Measurements from ENCODE around the gene TYSND1. TPM values are rescaled to one million over a fixed set of nuclear protein-coding genes. Genes with fewer than 3 reads are reported as not detected.

TYSND1 gene
- polyA plus RNA-seq, 1 experiment: 2.7 TPM

- DNase-seq (ENCODE audit: low read depth, low spot score): no peak
- ChIA-PET POLR2A (no interaction called here), CTCF (interaction anchor here (1.2 kb wide), 1 partner anchor 24 kb away, joined by 6 read pairs; the partner anchor contains the start of gene TYSND1)
- H3K27ac ChIP-seq (ENCODE audit: low read depth, low read length): no peak overlapping the region
- H3K4me3 ChIP-seq (ENCODE audit: low read depth, low read length): no peak overlapping the region
- H3K9me3 ChIP-seq (ENCODE audit: control insufficient read depth, insufficient read depth, low read length): no peaks in the 10 kb centered on the region; the same call in 1 of the 2 replicates
- no peak for TF ChIP-seq CTCF (IDR thresholded peaks at IDR 0.05; ENCODE audit: low read depth, low read length)
- no peaks in the 10 kb centered on the region for H3K27me3 ChIP-seq (ENCODE audit: control insufficient read depth, insufficient read depth, low read length)
Measured at GRCh38 chr10:70122742-70123141, 23.8 kb downstream of the TYSND1 start.

- H3K27me3 ChIP-seq (ENCODE audit: control insufficient read depth, insufficient read depth, low read length): no peaks in the 10 kb centered on the region
- CTCF ChIA-PET: no interaction called here
Measured at GRCh38 chr10:70121281-70121949, 25.1 kb downstream of the TYSND1 start.

GRCh38 chr10:70120417-70120816 is 26.1 kb downstream of the TYSND1 start:
- ChIA-PET POLR2A (no interaction called here), CTCF (no interaction called here)
- TF ChIP-seq CTCF (IDR thresholded peaks at IDR 0.05; ENCODE audit: low read depth, low read length): no peak
- no peaks in the 10 kb centered on the region for H3K27me3 ChIP-seq (ENCODE audit: control insufficient read depth, insufficient read depth, low read length)
- no peak overlapping the region for H3K27ac ChIP-seq (ENCODE audit: low read depth, low read length)
- no peak overlapping the region for H3K4me3 ChIP-seq (ENCODE audit: low read depth, low read length)
- DNase-seq (ENCODE audit: low read depth, low spot score): no peak
- H3K9me3 ChIP-seq (ENCODE audit: control insufficient read depth, insufficient read depth, low read length): no peaks in the 10 kb centered on the region

More at GRCh38 chr10:70121281-70121949, 25.1 kb downstream of the TYSND1 start:
- TF ChIP-seq CTCF (IDR thresholded peaks at IDR 0.05; ENCODE audit: low read depth, low read length): no peak
- DNase-seq (ENCODE audit: low read depth, low spot score): no peak
- no peak overlapping the region for H3K27ac ChIP-seq (ENCODE audit: low read depth, low read length)
- no peak overlapping the region for H3K4me3 ChIP-seq (ENCODE audit: low read depth, low read length)
- POLR2A ChIA-PET: no interaction called here
- H3K9me3 ChIP-seq (ENCODE audit: control insufficient read depth, insufficient read depth, low read length): no peaks in the 10 kb centered on the region; the same call in 1 of the 2 replicates

- Histone ChIP-seq H3K27ac (ENCODE audit: low read depth, low read length) (no peak overlapping the region), H3K4me3 (ENCODE audit: low read depth, low read length) (no peak overlapping the region), H3K27me3 (ENCODE audit: control insufficient read depth, insufficient read depth, low read length) (no peaks in the 10 kb centered on the region), H3K9me3 (ENCODE audit: control insufficient read depth, insufficient read depth, low read length) (no peaks in the 10 kb centered on the region)
- no peak for TF ChIP-seq CTCF (IDR thresholded peaks at IDR 0.05; ENCODE audit: low read depth, low read length)
- CTCF ChIA-PET: no interaction called here
- no peak for DNase-seq (ENCODE audit: low read depth, low spot score)
- POLR2A ChIA-PET: no interaction called here
Measured at GRCh38 chr10:70119623-70120022, 26.9 kb downstream of the TYSND1 start.

- H3K9me3 ChIP-seq (ENCODE audit: control insufficient read depth, insufficient read depth, low read length): no peaks in the 10 kb centered on the region
- no peaks in the 10 kb centered on the region for H3K27me3 ChIP-seq (ENCODE audit: control insufficient read depth, insufficient read depth, low read length)
- TF ChIP-seq CTCF (IDR thresholded peaks at IDR 0.05; ENCODE audit: low read depth, low read length): no peak
- no peak for DNase-seq (ENCODE audit: low read depth, low spot score)
- no peak overlapping the region for H3K27ac ChIP-seq (ENCODE audit: low read depth, low read length)
- POLR2A ChIA-PET: no interaction called here
- no peak overlapping the region for H3K4me3 ChIP-seq (ENCODE audit: low read depth, low read length)
- CTCF ChIA-PET: interaction anchor here (1.0 to 1.1 kb wide), 2 partner anchors 23 to 255 kb away, joined by 3 to 4 read pairs; no protein-coding TSS in a partner anchor
Measured at GRCh38 chr10:70119197-70119596, 27.3 kb downstream of the TYSND1 start.

All from AG04450 (cell line).